CD4-positive, alpha-beta T cell treated with Interferon alpha-2 for 1 hour (primary cell): Measurements from ENCODE around the gene KRTAP4-16.
"Not testable (repeated sequence)": the region's sequence is repeated elsewhere in the genome, so short reads cannot be mapped to it uniquely, and the experiment has no call there.

Experiments used
- DNase-seq, 2 donors: peaks; one replicate each; pipeline ENCODE4 v3.0.0-alpha.2; 2020 to 2022

KRTAP4-16 gene

GRCh38 chr17:41069031-41069430 lies 33.0 kb downstream of the KRTAP4-16 start:
- no peak for DNase-seq

DNA sequence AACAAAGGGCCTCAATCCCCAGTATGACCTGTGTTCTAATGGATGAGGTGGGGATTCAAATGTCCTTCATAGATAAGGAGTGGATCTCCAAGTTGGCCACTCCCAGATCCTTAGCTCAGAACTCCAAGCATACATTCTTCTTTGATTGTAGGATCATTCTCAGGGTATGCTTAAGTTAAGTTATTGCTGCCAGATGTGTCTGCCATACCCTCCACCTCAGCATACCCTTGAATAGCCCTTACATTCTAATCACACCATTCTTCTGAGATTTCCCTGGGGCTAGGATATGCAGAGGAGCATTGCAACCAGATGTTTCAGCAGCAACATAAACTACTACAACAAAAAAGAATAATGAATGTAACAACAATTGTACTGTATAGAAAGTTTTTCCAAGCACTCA lies 34.7 kb downstream of the KRTAP4-16 start:
- no peak for DNase-seq

- DNase-seq: no peak
Observed at GRCh38 chr17:41065829-41066624, 36.0 kb downstream of the KRTAP4-16 start, which contains the start of gene KRTAP2-4. KRTAP2-4 (minus strand) TSS chr17:41065879; CDS start chr17:41065845, 34 bp downstream.

- not testable (repeated sequence) for DNase-seq
Observed at GRCh38 chr17:41065016-41065689, 36.9 kb downstream of the KRTAP4-16 start.

- no peak for DNase-seq
Observed at GRCh38 chr17:41064301-41064700, 37.7 kb downstream of the KRTAP4-16 start.

DNA sequence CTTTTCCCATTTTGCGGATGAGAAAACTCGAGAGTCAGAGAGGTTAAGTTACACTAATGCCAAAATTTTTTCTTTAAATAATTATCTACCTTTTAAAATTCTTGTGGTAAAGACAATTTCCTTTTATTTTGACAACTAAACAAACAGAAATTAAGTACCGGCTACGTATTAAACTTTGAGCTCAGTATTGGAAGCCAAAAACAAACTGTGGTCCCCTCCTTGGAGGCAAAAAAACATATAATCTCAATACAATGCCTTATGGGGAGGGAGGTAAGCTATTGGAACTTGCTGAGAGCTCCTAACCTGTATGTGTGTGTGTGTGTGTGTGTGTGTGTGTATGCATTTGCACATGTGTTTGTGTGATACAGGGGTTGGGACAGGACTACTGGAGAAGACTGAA lies 38.6 kb downstream of the KRTAP4-16 start:
- DNase-seq: no peak

GRCh38 chr17:41061964-41062363 lies 40.0 kb downstream of the KRTAP4-16 start:
- no peak for DNase-seq

DNA sequence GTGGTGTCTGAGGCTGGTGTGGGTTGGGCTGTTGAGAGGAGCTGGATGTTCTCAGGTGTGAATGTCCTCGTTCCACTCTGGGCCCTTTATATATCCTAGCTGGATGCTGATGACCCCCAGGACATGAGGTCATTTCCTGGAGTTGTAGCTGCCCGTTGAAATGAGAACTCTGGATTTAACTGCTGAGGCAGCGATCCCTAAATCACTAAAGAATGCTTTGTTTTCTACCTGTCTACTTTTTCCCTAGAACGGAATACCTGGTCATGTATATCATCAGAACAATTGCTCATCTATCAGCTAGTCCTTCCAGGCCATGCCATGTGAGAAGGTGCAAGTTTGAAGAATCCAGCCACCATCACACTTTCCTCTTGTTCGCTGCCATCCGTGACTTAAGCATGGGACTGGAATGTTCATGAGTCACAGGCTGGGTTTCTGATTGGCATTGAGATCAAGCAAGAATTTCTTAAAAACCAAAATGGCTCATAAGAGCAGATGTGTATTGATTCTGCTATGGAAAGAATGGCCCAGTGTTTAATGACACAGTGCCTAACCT lies 41.9 kb downstream of the KRTAP4-16 start, which contains the start of gene KRTAP2-3:
Gene KRTAP2-3 (minus strand): TSS at position 63 of the 553 bp plus-strand sequence. CDS start 64 bp downstream, outside the sequence.
- DNase-seq: no peak

DNA sequence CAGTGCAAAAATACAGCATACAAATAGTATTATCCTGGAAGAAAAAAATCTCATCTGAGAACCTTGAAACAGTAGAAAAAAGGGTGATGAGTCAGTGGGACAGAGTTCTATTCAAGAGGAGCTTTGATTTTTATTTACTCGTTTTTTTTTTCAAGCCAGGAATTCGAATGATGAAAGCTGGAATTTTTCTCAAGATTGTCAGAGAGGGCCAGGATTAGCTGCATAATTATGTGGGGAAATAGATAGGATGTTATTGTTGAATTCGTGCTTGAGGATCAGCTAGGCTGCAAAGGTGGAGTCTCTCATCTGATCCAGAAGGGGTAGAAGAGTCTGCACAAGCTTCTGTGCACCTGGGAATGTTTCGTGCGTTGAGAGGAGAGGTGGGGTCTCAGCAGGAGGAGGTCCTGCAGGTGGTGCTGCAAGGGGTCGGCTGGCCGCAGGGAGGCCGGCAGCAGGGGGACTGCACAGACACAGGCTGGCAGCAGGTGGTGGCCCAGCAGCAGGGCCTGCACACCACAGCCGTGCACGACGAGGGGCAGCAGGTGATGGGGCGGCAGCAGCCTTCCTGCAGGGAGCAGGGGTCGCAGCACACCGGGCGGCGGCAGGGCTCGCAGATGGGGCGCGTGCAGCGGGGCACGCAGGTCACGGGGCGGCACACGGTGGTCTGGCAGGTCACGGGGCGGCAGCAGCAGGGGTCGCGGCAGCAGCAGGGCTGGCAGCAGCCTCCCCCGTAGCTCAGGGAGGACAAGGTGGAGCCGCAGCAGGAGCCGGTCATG lies 42.5 kb downstream of the KRTAP4-16 start:
- not testable (repeated sequence) for DNase-seq

- no peak for DNase-seq
Observed at GRCh38 chr17:41058741-41059140, 43.3 kb downstream of the KRTAP4-16 start.

DNA sequence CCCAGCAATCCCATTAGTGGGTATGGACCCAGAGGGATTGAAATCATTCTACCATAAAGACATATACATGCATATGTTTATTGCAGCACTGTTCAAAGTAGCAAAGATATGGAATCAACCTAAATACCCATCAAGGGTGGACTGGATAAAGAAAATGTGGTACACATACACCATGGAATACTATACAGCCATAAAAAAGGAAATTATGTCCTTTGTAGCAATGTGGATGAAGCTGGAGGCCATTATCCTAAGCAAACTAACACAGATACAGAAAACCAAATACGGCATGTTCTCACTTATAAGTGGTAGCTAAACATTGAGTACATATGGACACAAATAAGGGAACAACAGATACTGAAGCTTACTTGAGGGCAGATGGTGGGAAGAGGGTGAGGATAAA lies 44.5 kb downstream of the KRTAP4-16 start:
- no peak for DNase-seq

GRCh38 chr17:41055130-41055529 lies 46.9 kb downstream of the KRTAP4-16 start, which contains the start of gene KRTAP2-2:
KRTAP2-2 (minus strand) TSS chr17:41055230; CDS start chr17:41055211, 19 bp downstream.
- not testable (repeated sequence) for DNase-seq

- DNase-seq: not testable (repeated sequence)
Observed at GRCh38 chr17:41054556-41054955, 47.5 kb downstream of the KRTAP4-16 start.

DNA sequence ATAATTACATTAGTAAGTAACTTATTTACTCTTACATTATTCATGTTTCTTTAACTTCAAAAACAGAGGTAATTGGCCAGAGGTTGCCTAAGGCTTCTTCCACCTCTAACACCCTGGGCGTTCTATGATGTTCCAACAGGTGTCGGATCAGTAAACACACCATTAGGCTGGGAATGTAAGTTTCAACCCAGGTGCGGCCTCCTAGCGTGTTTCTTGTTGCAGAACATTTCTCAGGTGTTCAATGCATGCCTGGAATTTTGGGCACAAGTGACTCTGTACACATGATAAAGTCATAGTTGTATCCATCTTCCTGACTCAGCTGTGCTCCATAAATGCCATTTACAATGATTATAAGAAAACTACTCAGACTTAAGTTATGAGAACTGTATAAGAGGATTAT lies 48.0 kb downstream of the KRTAP4-16 start:
- DNase-seq: no peak

- DNase-seq: no peak
Observed at GRCh38 chr17:41052566-41052965, 49.4 kb downstream of the KRTAP4-16 start.
